Activated T-cell treated with anti-CD3 and anti-CD28 coated beads for 1 hour (primary cell): ENCODE measurements around the gene PGRMC2.

Experiments used
- DNase-seq: peaks from one replicate; pipeline ENCODE4 v3.0.0-alpha.2; 2020; ENCODE audit warnings: low read depth

The PGRMC2 gene

DNA sequence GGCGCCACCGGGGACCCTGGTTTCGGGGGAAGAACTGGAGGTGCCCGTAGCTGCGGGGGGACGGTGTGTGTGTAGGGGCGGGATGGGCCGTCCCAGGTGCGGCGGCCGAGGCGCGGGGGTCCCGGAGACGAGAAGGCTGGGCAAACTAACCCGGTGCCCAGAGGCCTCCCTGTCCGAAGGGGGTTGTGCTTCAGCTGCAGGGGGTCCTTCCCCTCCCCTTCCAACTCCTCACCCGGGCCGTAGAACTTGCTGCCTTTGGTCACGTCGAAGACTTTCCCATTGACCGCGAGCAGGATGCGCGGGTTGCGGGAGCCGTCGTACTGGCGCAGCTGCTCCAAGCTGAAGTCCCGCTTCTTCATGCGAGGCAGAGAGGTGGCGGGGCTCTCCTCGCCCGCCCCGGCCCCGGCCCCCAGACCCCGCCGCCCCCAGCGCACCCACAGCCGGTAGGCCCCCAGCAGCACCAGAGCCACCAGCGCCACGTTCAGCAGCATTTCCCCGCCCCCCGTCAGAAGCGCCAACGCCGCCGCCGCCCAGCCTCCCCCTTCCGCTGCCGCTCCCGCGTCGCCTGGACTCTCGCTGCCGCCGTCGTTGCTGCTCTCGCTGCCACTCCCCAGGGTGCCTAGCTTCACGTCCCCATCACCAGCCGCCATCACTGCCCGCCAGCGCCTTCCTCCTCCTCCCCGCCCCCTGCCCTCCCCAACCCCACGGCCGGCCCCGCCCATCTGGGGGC is at the start of gene PGRMC2:
Gene PGRMC2 (minus strand): TSS at position 673 of the 730 bp plus-strand sequence. CDS start 23 bp downstream, at position 650.
- no peak for DNase-seq

DNA sequence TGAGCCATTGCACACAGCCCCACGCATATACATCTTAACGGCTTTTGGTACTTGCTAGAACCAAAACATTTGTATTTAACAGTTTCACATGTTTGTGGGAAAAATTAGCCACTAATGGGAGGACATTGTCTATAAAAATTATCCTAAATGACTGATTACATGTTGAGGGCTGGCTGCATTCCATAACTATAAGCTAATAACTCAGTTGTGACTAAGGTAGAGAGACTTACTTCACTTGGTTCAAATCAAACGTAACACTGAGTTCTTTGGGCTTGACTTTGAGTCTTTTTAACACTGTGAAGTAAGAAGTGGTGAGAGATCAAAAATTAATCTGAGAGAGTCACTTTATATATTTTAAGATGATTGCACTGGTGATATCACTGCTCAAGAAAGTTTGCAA is 47.9 kb upstream of the PGRMC2 start:
- DNase-seq = no peak

DNA sequence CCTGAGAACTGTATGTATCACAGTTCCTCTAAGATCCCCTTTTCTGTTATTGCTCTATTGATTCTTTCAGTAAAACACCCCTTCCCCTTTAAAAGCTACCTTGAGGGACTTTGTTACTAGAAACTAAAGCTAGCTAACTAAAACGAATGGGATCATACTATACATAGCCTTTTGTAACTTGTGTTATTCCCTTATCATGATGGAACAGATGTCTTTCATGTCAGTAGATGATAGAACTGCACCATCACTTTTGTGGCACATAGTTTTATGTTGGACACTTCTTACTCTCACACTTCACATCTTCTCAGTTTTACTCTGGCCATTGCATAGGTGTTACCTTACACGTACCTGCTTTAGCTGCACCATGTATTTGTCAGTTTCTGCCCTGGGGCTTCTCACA is 46.6 kb upstream of the PGRMC2 start:
- no peak for DNase-seq

GRCh38 chr4:128333309-128334018 is 45.9 kb upstream of the PGRMC2 start:
- DNase-seq = no peak

- no peak for DNase-seq
Observed at GRCh38 chr4:128332081-128332480, 44.5 kb upstream of the PGRMC2 start.

DNA sequence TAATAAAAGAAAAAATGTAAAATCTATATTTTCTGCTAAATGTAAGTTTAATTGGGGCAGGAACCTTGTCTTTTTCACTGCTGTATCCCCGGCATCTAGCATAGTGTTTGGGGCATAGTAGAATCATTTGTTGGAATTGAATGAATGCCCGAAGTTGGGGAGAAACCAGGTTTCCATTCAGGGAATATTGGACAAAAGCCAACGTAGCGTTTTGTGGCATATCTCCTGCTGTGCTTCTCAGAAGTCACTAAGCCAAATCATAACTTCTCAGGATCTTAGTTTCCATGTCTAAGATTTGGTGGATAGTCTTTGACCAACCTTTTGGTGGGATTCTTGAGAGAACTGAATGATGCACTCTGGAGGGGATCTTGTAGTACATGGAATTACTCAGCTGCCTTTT is 42.0 kb upstream of the PGRMC2 start:
- no peak for DNase-seq

DNA sequence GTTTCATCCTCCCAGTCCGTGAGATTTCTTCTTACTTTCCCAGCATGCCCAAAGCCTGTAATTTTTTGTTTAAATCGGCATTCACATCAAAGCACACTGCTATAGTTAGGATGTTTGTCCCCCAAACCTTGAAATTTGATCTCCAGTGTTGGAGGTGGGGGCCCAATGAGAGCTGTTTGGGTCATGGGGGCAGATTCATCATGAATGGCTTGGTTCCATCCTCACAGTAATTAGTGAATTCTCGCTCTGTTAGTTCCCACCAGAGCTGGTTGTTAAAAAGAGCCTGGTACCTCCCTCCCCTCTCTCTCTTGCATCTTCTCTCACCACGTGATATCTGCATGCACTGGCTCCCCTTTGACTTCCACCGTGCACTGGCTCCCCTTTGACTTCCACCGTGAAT is 40.5 kb upstream of the PGRMC2 start:
- no peak for DNase-seq

GRCh38 chr4:128323401-128323800 is 35.8 kb upstream of the PGRMC2 start:
- no peak for DNase-seq

GRCh38 chr4:128322986-128323385 is 35.4 kb upstream of the PGRMC2 start:
- DNase-seq = no peak

DNA sequence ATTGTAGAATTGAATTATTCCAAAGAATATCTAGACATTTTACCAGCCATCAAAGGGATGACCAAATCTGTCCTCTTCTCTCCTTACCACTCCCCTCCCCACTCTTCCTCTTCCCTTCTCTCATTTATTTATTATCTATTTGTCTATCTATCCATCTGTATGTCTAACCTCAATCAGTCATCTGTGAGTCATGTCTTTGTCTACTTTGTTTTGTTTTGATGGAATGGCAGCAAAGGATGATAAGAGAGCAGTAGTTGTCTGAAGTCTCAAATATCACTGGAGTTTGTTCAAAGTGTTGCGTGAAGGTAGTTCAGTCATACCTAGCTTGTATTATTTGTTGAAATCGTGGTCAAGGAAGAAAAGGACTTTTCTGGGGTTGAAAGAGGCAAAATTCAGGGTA is 34.7 kb upstream of the PGRMC2 start:
- no peak for DNase-seq

- DNase-seq = no peak
Observed at GRCh38 chr4:128320656-128321055, 33.0 kb upstream of the PGRMC2 start.

DNA sequence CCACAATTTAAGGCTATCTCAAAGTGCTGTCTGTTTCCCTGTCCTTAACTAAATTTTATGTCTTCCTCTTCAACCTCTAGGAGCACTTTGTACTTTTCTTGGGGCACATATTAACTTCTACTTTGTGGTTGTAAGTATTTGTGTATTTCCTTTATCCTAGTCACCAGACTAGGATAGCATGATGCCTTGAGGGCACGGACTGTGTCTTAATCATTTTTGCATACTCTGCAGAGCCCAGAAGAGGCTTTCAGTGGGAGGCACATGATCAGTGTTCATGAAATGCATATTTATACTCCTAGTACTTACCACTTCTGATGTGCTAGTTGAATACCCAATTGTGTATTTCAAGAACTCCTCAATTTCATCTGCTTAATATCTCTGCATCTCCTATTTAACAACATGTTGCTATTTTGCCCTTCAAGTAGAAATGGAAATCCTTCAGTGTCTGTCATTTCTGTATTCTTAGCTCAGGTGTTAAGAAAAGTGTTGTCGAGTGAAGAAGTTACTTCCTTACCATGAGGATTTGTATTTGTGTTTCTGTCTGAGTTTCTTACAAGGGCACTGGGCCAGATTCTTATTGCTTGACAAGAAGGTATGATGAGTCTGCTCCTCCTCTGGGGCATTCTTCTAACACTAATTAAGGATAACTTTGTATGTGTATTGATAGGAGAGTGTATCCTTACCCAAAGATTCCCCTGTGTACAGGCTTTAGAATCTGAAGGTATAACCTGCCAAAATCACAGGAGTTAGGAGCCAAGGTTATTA is 28.3 kb upstream of the PGRMC2 start:
- DNase-seq = no peak

DNA sequence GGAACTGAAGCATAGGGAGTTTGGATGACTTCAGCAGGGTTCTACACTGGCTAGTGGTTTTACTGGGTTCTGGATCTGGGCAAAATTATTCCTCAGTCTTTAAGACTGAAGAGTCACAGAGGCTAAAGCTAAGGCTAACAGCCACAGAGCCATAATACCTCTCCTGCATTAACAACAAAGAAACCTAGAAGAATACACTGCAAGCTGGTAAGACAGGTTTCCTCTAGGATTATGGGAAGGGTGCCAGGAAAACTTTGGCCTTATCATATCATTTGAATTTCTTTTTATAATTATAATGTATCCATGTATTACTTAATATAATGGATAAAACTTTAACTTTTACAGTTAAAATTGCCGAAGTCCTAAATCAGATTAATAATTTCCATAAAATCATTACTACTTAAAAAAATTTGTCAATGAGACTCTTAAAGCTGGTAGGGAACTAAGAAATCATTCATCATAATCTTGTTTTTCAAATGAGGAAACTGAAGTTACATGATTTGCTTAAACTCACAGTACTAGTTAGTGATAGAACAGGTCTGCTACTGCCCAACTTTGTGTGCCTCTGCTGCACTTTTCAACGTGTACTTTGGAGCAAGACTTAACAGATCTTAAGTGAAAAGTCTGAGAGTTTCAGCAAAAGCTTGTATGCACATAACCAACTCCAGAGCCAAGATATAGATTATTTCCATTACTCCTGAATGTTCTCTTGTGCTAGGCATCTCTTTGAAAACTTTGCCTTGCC is 24.2 kb upstream of the PGRMC2 start:
- no peak for DNase-seq

- DNase-seq = no peak
Observed at GRCh38 chr4:128310266-128310697, 22.7 kb upstream of the PGRMC2 start.

- no peak for DNase-seq
Observed at GRCh38 chr4:128309585-128309984, 22.0 kb upstream of the PGRMC2 start.

DNA sequence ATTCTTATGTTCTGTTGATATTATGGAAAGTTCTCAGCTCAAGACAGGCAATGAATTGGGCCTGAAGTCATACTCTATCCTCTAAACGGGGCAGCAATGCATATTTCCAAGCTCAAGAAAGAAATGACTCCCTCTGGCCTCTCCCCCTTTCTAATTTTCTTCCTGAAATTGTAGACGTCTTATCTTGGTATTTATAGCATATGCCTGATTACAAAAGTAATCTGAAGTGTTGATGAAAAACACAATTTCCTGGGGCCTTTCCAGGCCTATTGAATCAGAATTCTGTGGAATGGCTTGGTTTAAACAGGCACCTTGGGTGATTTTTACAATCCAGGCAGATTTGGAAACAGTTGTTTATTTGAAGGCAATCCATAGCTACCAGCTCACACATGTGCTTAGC is 21.4 kb upstream of the PGRMC2 start:
- no peak for DNase-seq

DNA sequence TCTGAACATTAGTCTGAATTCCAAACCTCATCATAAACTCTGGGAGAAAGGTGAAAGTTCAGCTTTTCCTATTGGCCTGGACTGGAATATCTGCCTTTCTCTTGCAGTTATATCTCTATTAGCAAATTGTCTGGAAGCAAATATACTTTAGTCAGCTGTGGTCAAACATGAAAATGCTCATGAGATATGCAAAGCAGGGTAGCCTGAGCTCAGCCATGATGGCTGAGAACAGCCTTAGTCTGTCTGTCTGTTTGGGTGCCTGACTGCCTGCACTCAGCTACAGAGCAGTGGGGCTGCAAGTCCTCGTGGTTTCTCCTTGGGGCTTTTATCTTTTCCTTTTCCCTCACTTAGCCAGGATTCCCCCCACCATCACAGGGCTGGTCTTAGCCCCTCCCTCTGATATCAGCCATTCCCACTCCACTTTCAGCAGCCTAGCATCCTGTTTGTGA is 19.5 kb upstream of the PGRMC2 start:
- DNase-seq = no peak

DNA sequence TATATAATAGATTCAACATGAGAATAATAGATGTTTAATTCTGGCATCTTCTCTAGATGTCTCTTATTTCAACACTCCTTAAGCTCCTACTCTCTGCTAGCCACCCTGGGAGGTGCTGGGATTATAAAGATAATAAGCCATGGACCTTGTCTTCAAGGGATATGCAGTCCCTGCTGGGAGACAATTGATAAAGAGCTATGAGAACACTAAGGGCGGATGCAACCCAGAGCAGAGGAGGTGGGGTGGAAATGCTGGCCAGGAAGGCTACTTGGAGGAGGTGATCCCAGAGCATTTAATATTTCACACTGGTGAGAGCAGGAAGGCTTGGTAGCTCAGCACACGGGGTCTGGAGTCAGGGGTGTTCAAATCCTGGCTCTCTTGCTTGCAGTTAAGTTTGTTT is 18.3 kb upstream of the PGRMC2 start:
- no peak for DNase-seq

- DNase-seq = no peak
Observed at GRCh38 chr4:128303986-128304385, 16.4 kb upstream of the PGRMC2 start.

DNA sequence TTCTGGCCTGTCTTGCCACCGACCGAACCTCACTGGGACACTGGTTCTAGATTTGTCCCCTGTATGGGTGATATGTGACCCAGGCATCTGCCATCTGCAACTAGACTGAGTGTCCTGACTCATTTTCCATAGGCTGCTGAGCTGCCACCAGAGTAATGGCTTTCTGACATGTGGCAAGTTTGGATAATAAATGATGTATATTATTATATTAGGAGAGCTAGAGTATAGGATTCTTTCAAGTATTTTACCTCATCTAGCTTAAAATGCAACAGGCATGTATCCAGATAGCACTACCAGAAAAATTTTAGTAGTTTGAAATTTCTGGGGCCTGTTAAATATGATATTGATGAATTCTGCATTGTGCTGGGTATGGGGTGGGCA is 15.8 kb upstream of the PGRMC2 start:
- DNase-seq = no peak

DNA sequence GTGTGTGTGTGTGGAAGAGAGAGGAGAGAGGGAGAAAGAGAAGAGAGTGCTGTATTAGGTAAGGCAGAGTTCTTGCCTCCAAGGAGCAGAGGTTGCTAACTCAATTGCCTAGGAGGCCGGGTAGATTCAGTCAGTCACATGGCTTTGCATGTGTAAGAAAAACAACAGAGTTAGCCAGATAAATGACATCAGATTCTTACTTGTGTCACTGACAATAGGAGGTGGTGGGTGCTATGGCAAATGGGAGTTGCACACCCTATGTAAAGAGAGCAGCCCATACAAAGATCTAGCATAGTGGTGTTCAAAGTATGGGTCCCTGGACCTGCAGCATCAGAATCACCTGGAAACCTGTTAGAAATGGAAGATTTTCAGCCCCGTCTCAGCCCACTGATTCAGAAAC is 14.4 kb upstream of the PGRMC2 start:
- DNase-seq = no peak

- no peak for DNase-seq
Observed at GRCh38 chr4:128299848-128300247, 12.2 kb upstream of the PGRMC2 start.
